SK-N-SH (cell line): Measurements from ENCODE around the gene MTHFD2L. TPM values are rescaled to one million over a fixed set of nuclear protein-coding genes. Genes with fewer than 3 reads are reported as not detected.

Experiments used
- CTCF ChIA-PET: fragments of 300-600, 350-600 bp; formaldehyde crosslinking; extraction: SDS; loops from one replicate; lab custom pipeline; 2021; lab: Yijun Ruan, JAX
- POLR2A ChIA-PET: fragments of 350-600 bp; sonication (Branson Sonifier 250); formaldehyde crosslinking; extraction: SDS; loops from one replicate; lab custom pipeline; 2020; ENCODE audit warnings: antibody characterized with exemption, inconsistent platforms; lab: Yijun Ruan, JAX
- DNase-seq: peaks from one replicate; pipeline ENCODE4 v3.0.0; 2012
- H2AFZ ChIP-seq: fragments of 200-600 bp; sonication (generic); 2 replicates; pipeline ENCODE4 v1.8.1; 2016; ENCODE audit warnings: antibody characterized with exemption, mild to moderate bottlenecking, low read depth
- H3F3A ChIP-seq: fragments of 200-600 bp; sonication (generic); replicated peaks from 2 replicates; pipeline ENCODE3; 2016; ENCODE audit warnings: antibody characterized with exemption, mild to moderate bottlenecking; ENCODE audit not compliant: insufficient read depth
- H3K27ac ChIP-seq, 2 experiments: fragments of 200-500 bp in 1 of 2; fragments of 200-600 bp in 1 of 2; sonication (Bioruptor generic) in 1 of 2; sonication (generic), shearing (Covaris generic) in 1 of 2; 2 replicates each; pipeline versions ENCODE4 v1.5.1 to v1.6.1; 2014 to 2016; ENCODE audit warnings: low read depth in 2 of 2, inconsistent platforms in 1 of 2, low read length in 1 of 2, mild to moderate bottlenecking in 1 of 2, mixed read lengths in 1 of 2
- H3K27me3 ChIP-seq: fragments of 200-600 bp; sonication (generic), shearing (Covaris generic); 2 replicates; pipeline ENCODE4 v1.6.1; 2016; ENCODE audit warnings: mixed run types; ENCODE audit not compliant: insufficient read depth
- H3K36me3 ChIP-seq, 2 experiments: fragments of 200-500 bp in 1 of 2; fragments of 200-600 bp in 1 of 2; sonication (Bioruptor generic) in 1 of 2; sonication (generic) in 1 of 2; replicated peaks in 1 of 2; 2 replicates each; pipeline versions ENCODE3 to v1.5.1; 2014 to 2016; ENCODE audit warnings: low read length in 1 of 2, mild to moderate bottlenecking in 1 of 2; ENCODE audit not compliant: insufficient read depth in 2 of 2, control insufficient read depth in 1 of 2
- H3K4me1 ChIP-seq, 2 experiments: fragments of 200-500 bp in 1 of 2; fragments of 200-600 bp in 1 of 2; sonication (Bioruptor generic) in 1 of 2; sonication (generic), shearing (Covaris generic) in 1 of 2; 2 replicates each; pipeline versions ENCODE4 v1.5.1 to v1.6.1; 2014 to 2016; ENCODE audit warnings: low read depth in 1 of 2, low read length in 1 of 2, mixed run types in 1 of 2; ENCODE audit not compliant: insufficient read depth in 2 of 2, control insufficient read depth in 1 of 2
- H3K4me2 ChIP-seq: fragments of 200-600 bp; sonication (generic), shearing (Covaris generic); 2 replicates; pipeline ENCODE4 v1.6.1; 2017; ENCODE audit warnings: mixed run types
- H3K4me3 ChIP-seq, 2 experiments: fragments of 200-500 bp in 1 of 2; fragments of 200-600 bp in 1 of 2; sonication (Bioruptor generic) in 1 of 2; sonication (generic), shearing (Covaris generic) in 1 of 2; 2 replicates each; pipeline versions ENCODE4 v1.5.1 to v1.8.1; 2014 to 2016; ENCODE audit warnings: low read depth in 2 of 2, inconsistent platforms in 1 of 2, low read length in 1 of 2, mild to moderate bottlenecking in 1 of 2, mixed read lengths in 1 of 2, moderate library complexity in 1 of 2
- H3K79me2 ChIP-seq: fragments of 200-600 bp; sonication (generic); 2 replicates; pipeline ENCODE4 v1.8.1; 2017; ENCODE audit warnings: mild to moderate bottlenecking; ENCODE audit not compliant: insufficient read depth
- H3K9ac ChIP-seq: fragments of 200-600 bp; sonication (generic); 2 replicates; pipeline ENCODE4 v1.6.1; 2017; ENCODE audit warnings: mixed run types
- H3K9me2 ChIP-seq: fragments of 200-600 bp; sonication (generic); 2 replicates; pipeline ENCODE4 v1.6.1; 2017; ENCODE audit warnings: mixed run types
- H3K9me3 ChIP-seq: fragments of 200-600 bp; sonication (generic); 2 replicates; pipeline ENCODE4 v1.6.1; 2017; ENCODE audit warnings: mixed run types, mild to moderate bottlenecking, moderate library complexity
- H4K20me1 ChIP-seq: fragments of 200-600 bp; sonication (generic); 2 replicates; pipeline ENCODE4 v1.6.1; 2017; ENCODE audit warnings: mild to moderate bottlenecking, mixed run types; ENCODE audit not compliant: insufficient read depth
- CHD2 ChIP-seq: fragments of 150-350 bp; IDR thresholded peaks from 2 replicates; pipeline ENCODE4 v1.6.1; 2018; ENCODE audit warnings: low read length; ENCODE audit not compliant: partially characterized antibody
- EP300 ChIP-seq, 2 experiments: IDR thresholded peaks; 2 replicates each; pipeline versions ENCODE4 v1.4.0 to v1.6.1; 2012; ENCODE audit warnings: borderline replicate concordance in 1 of 2, low read depth in 1 of 2, low read length in 1 of 2
- FOSL2 ChIP-seq: IDR thresholded peaks from 2 replicates; pipeline ENCODE4 v1.4.0; 2012; ENCODE audit warnings: low read depth, mild to moderate bottlenecking, moderate library complexity, borderline replicate concordance
- FOXM1 ChIP-seq: IDR thresholded peaks from 2 replicates; pipeline ENCODE4 v1.4.0; 2012; ENCODE audit warnings: low read depth, mild to moderate bottlenecking
- GABPA ChIP-seq: IDR thresholded peaks from 2 replicates; pipeline ENCODE4 v1.4.0; 2012; ENCODE audit warnings: low read depth, mild to moderate bottlenecking
- GATA2 ChIP-seq: sonication (generic); formaldehyde crosslinking; IDR thresholded peaks from 2 replicates; pipeline ENCODE4 v1.5.0; 2020; ENCODE audit warnings: mild to moderate bottlenecking, missing genetic modification reagents
- MAX ChIP-seq: IDR thresholded peaks from 2 replicates; pipeline ENCODE4 v1.4.0; 2012; ENCODE audit warnings: low read depth
- MXI1 ChIP-seq: IDR thresholded peaks from 2 replicates; pipeline ENCODE4 v1.6.1; 2012; ENCODE audit warnings: mild to moderate bottlenecking, low read depth, low read length, improper control_type of control experiment
- PBX3 ChIP-seq: IDR thresholded peaks from 2 replicates; pipeline ENCODE4; 2012
- POLR2AphosphoS5 ChIP-seq: IDR thresholded peaks from 2 replicates; pipeline ENCODE4 v1.6.1; 2012; ENCODE audit warnings: low read depth, low read length
- RCOR1 ChIP-seq: fragments of 150-350 bp; IDR thresholded peaks from 2 replicates; pipeline ENCODE4 v1.6.1; 2017; ENCODE audit warnings: antibody characterized with exemption, low read length
- REST ChIP-seq: IDR thresholded peaks from 2 replicates; pipeline ENCODE4 v1.6.1; 2012; ENCODE audit warnings: mild to moderate bottlenecking, low read depth, low read length, moderate library complexity
- RFX5 ChIP-seq: IDR thresholded peaks from 2 replicates; pipeline ENCODE4 v1.6.1; 2012; ENCODE audit warnings: mild to moderate bottlenecking, improper control_type of control experiment, low read length
- SIN3A ChIP-seq: IDR thresholded peaks from 2 replicates; pipeline ENCODE4 v1.6.1; 2012; ENCODE audit warnings: low read depth, mild to moderate bottlenecking, low read length, moderate library complexity, borderline replicate concordance
- TAF1 ChIP-seq: IDR thresholded peaks from 2 replicates; pipeline ENCODE4 v1.6.1; 2012; ENCODE audit warnings: low read depth, mild to moderate bottlenecking, low read length, moderate library complexity, borderline replicate concordance
- TCF12 ChIP-seq: IDR thresholded peaks from 2 replicates; pipeline ENCODE4 v1.4.0; 2012
- USF1 ChIP-seq: IDR thresholded peaks from 2 replicates; pipeline ENCODE4 v1.4.0; 2012; ENCODE audit warnings: low read depth, borderline replicate concordance
- YY1 ChIP-seq: IDR thresholded peaks from 2 replicates; pipeline ENCODE4 v1.4.0; 2012; ENCODE audit warnings: low read depth, mild to moderate bottlenecking
- polyA plus RNA-seq, 3 experiments: library from polyadenylated mRNA; depleted of rRNA; stranded (reverse); fragments of >200 nt; gene quantifications; 2 replicates each; pipeline ENCODE4 v1.2.3, GENCODE V29; 2012

Gene MTHFD2L
- polyA plus RNA-seq, 1 of the 3 experiments (the other 2 are of a cell fraction): 4.8 TPM

GRCh38 chr4:74266081-74266480, 108.2 kb downstream of the MTHFD2L start:
- TF ChIP-seq TCF12: no peak
- TF ChIP-seq GABPA: no peak
- TF ChIP-seq RCOR1: no peak
- no peak for TF ChIP-seq TAF1
- no peak for TF ChIP-seq POLR2AphosphoS5
- TF ChIP-seq MXI1: no peak
- TF ChIP-seq PBX3: no peak
- TF ChIP-seq RFX5: no peak
- no peak for TF ChIP-seq SIN3A
- no peak for TF ChIP-seq EP300 (IDR thresholded peaks at IDR 0.05; ENCODE audit: borderline replicate concordance in 1 of 2, low read depth in 1 of 2, low read length in 1 of 2)
- no peak for TF ChIP-seq YY1
- DNase-seq: no peak
- Histone ChIP-seq H3F3A (peaks cover 7% of the 10 kb centered on the region), H3K4me2 (no peak overlapping the region), H3K36me3 (no peaks in the 10 kb centered on the region), H3K9me3 (no peaks in the 10 kb centered on the region), H4K20me1 (no peaks in the 10 kb centered on the region), H3K27me3 (no peaks in the 10 kb centered on the region), H3K4me1 (no peaks in the 10 kb centered on the region; a peak in 1 of 4 replicates), H3K4me3 (no peak overlapping the region), H3K9ac (no peak overlapping the region), H3K27ac (no peak overlapping the region), H3K9me2 (no peaks in the 10 kb centered on the region), H3K79me2 (no peaks in the 10 kb centered on the region), H2AFZ (no peak overlapping the region)
- ChIA-PET POLR2A (no interaction called here), CTCF (interaction anchor here (3.9 kb wide), 1 partner anchor 37 kb away, joined by 15 read pairs; no protein-coding TSS in a partner anchor)

- Histone ChIP-seq H3K4me3 (no peak overlapping the region), H3F3A (peaks cover 7% of the 10 kb centered on the region), H3K9me3 (no peaks in the 10 kb centered on the region), H2AFZ (no peak overlapping the region), H3K27me3 (no peaks in the 10 kb centered on the region), H3K4me1 (no peaks in the 10 kb centered on the region), H3K4me2 (no peak overlapping the region), H3K27ac (no peak overlapping the region), H3K36me3 (no peaks in the 10 kb centered on the region), H3K79me2 (no peaks in the 10 kb centered on the region), H3K9ac (no peak overlapping the region), H4K20me1 (no peaks in the 10 kb centered on the region), H3K9me2 (no peaks in the 10 kb centered on the region; the same call in 1 of the 2 replicates)
- ChIA-PET POLR2A (no interaction called here), CTCF (interaction anchor here (3.9 kb wide), 1 partner anchor 39 kb away, joined by 15 read pairs; no protein-coding TSS in a partner anchor)
- DNase-seq: no peak
- no peak for TF ChIP-seq RFX5
- TF ChIP-seq SIN3A: no peak
- TF ChIP-seq USF1: no peak
- TF ChIP-seq PBX3: peak; percentile 45
- no peak for TF ChIP-seq GATA2
- no peak for TF ChIP-seq CHD2
- TF ChIP-seq YY1: no peak
- TF ChIP-seq FOSL2: peak; percentile 42; the same call in 1 of the 2 replicates
- TF ChIP-seq REST: no peak
- no peak for TF ChIP-seq GABPA
- no peak for TF ChIP-seq POLR2AphosphoS5
- no peak for TF ChIP-seq MAX
- no peak for TF ChIP-seq FOXM1
- no peak for TF ChIP-seq EP300 (IDR thresholded peaks at IDR 0.05; ENCODE audit: borderline replicate concordance in 1 of 2, low read depth in 1 of 2, low read length in 1 of 2)
Measured at GRCh38 chr4:74267998-74268606, 110.2 kb downstream of the MTHFD2L start.
